Neutrophil (primary cell): ENCODE measurements around the gene PRAME.
"Not testable (repeated sequence)": the region's sequence is repeated elsewhere in the genome, so short reads cannot be mapped to it uniquely, and the experiment has no call there.

Experiments used
- H3K27ac ChIP-seq: fragments of 200-600 bp; sonication (generic); 2 replicates; pipeline ENCODE4 v1.5.1; 2016; ENCODE audit warnings: mild to moderate bottlenecking, moderate library complexity
- H3K27me3 ChIP-seq: fragments of 200-600 bp; sonication (generic); 2 replicates; pipeline ENCODE4 v1.6.0; 2016; ENCODE audit warnings: mild to moderate bottlenecking
- H3K36me3 ChIP-seq: fragments of 200-600 bp; sonication (generic); 2 replicates; pipeline ENCODE4 v1.5.1; 2017
- H3K4me1 ChIP-seq, 2 experiments: fragments of 200-600 bp in 1 of 2; sonication (generic) in 1 of 2; 1 replicate in 1 of 2; 2 replicates in 1 of 2; pipeline versions ENCODE4 v1.5.1 to v1.6.1; 2013 to 2016; ENCODE audit warnings: low read depth in 1 of 2, low read length in 1 of 2, mild to moderate bottlenecking in 1 of 2, moderate library complexity in 1 of 2; ENCODE audit not compliant: control insufficient read depth in 1 of 2, insufficient read depth in 1 of 2
- H3K4me3 ChIP-seq, 2 experiments: fragments of 200-600 bp in 1 of 2; sonication (generic) in 1 of 2; 1 replicate in 1 of 2; 2 replicates in 1 of 2; pipeline ENCODE4 v1.5.1; 2013 to 2016; ENCODE audit warnings: low read depth in 1 of 2, low read length in 1 of 2, mild to moderate bottlenecking in 1 of 2, moderate library complexity in 1 of 2
- H3K9me3 ChIP-seq: fragments of 200-600 bp; sonication (generic); 2 replicates; pipeline ENCODE4 v1.5.1; 2016
- CTCF ChIP-seq: fragments of 200-600 bp; sonication (generic); IDR thresholded peaks from 2 replicates; pipeline ENCODE4 v1.5.1; 2016; ENCODE audit warnings: antibody characterized with exemption

PRAME gene

GRCh38 chr22:22535662-22536061 lies 23.4 kb downstream of the PRAME start:
- Histone ChIP-seq H3K27me3 (no peaks in the 10 kb centered on the region), H3K4me3 (no peak overlapping the region), H3K4me1 (no peaks in the 10 kb centered on the region), H3K27ac (no peak overlapping the region), H3K9me3 (no peaks in the 10 kb centered on the region), H3K36me3 (no peaks in the 10 kb centered on the region)
- TF ChIP-seq CTCF, result no peak

- Histone ChIP-seq H3K4me3 (no peak overlapping the region), H3K27me3 (no peaks in the 10 kb centered on the region), H3K9me3 (no peaks in the 10 kb centered on the region), H3K27ac (no peak overlapping the region), H3K36me3 (no peaks in the 10 kb centered on the region), H3K4me1 (no peaks in the 10 kb centered on the region)
- no peak for TF ChIP-seq CTCF
Measured at GRCh38 chr22:22534604-22535415, 24.3 kb downstream of the PRAME start.

GRCh38 chr22:22533863-22534262 lies 25.2 kb downstream of the PRAME start:
- Histone ChIP-seq H3K9me3 (no peaks in the 10 kb centered on the region), H3K4me1 (no peaks in the 10 kb centered on the region), H3K27me3 (no peaks in the 10 kb centered on the region), H3K36me3 (no peaks in the 10 kb centered on the region), H3K27ac (no peak overlapping the region), H3K4me3 (no peak overlapping the region)
- no peak for TF ChIP-seq CTCF

- no peak overlapping the region for H3K4me3 ChIP-seq
- H3K9me3 ChIP-seq, result no peaks in the 10 kb centered on the region
- no peak overlapping the region for H3K27ac ChIP-seq
- H3K27me3 ChIP-seq, result no peaks in the 10 kb centered on the region
- H3K4me1 ChIP-seq, result no peaks in the 10 kb centered on the region
- H3K36me3 ChIP-seq, result no peaks in the 10 kb centered on the region
- TF ChIP-seq CTCF, result no peak
Measured at GRCh38 chr22:22533417-22533816, 25.6 kb downstream of the PRAME start.

GRCh38 chr22:22532547-22533071 lies 26.5 kb downstream of the PRAME start:
- H3K9me3 ChIP-seq, H3K4me3 ChIP-seq, H3K36me3 ChIP-seq, H3K4me1 ChIP-seq, H3K27me3 ChIP-seq, H3K27ac ChIP-seq: not testable (repeated sequence)

- no peaks in the 10 kb centered on the region for H3K9me3 ChIP-seq
- TF ChIP-seq CTCF, result no peak
- no peak overlapping the region for H3K4me3 ChIP-seq
- H3K27ac ChIP-seq, result no peak overlapping the region
- no peaks in the 10 kb centered on the region for H3K4me1 ChIP-seq
- H3K27me3 ChIP-seq, result no peaks in the 10 kb centered on the region
- no peaks in the 10 kb centered on the region for H3K36me3 ChIP-seq
Measured at GRCh38 chr22:22531770-22532546, 27.1 kb downstream of the PRAME start.
